Measurements from ENCODE around the gene HOXC6.

The HOXC6 gene

GRCh38 chr12:53990311-53991076 lies 37.7 kb upstream of the HOXC6 start:
- DNase-seq, result no peak

DNA sequence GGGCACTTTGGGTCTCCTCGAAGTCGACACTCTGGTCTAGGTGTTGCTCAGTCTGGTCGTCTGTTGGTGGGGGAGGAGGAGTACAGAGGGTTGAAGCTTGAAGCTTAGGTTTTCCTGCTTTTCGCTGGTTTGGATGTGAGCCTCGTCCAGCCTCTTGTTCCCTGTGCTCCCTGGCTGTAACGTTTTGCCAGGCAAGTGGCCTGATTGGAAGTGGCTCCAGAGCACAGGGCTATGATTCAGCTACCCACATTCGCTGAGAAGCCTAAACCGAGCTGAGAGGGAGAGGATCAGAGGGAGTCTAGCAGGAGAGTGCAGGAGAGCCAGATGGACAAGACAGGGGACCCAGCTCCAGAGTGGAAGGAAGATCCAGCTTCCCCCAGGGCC lies 37.2 kb upstream of the HOXC6 start:
- DNase-seq, result no peak

- no peak for DNase-seq
Measured at GRCh38 chr12:53992377-53992889, 35.8 kb upstream of the HOXC6 start.

DNA sequence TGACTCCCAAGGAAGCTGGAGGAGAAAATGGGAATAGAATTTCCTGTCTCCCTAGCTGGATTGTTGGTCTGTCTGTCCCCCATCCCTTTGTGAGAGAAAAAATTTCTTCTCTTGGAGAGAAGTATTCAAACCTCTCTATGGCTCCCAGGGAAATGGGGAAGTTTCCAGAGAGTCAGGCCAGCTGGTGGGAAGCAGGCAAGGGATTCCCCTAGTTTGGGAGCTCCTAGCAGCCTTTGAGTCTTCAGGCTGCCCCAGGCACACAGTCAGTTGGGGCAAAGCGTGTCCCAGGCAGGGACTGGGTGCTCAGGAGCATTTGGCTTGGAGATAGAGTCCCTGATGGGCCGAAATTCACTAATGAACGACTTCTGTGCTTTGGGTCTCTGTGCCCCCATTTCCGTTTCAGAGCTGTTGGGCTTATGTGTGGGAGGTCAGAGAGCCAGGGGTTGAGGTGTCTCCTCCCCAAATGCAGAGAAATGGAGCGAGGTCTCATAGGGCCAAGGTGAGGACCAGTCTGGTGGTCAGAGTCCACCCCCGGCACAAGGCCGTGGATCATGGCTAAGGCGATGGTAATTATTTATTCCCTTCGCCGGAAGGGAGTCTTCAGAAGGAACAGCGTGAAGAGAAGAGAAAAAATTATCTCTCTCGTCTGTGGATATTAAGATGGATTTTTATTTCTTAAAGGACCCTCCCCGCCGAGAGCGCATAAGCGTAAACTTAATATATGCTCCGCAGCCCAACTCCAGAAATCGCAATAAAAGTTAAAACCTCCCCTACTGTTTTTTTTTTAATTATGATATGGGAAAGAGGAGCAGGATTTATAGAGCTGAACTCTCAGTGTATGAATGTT lies 34.9 kb upstream of the HOXC6 start:
- DNase-seq, result no peak

GRCh38 chr12:53994009-53994263 lies 34.3 kb upstream of the HOXC6 start:
- no peak for DNase-seq

DNA sequence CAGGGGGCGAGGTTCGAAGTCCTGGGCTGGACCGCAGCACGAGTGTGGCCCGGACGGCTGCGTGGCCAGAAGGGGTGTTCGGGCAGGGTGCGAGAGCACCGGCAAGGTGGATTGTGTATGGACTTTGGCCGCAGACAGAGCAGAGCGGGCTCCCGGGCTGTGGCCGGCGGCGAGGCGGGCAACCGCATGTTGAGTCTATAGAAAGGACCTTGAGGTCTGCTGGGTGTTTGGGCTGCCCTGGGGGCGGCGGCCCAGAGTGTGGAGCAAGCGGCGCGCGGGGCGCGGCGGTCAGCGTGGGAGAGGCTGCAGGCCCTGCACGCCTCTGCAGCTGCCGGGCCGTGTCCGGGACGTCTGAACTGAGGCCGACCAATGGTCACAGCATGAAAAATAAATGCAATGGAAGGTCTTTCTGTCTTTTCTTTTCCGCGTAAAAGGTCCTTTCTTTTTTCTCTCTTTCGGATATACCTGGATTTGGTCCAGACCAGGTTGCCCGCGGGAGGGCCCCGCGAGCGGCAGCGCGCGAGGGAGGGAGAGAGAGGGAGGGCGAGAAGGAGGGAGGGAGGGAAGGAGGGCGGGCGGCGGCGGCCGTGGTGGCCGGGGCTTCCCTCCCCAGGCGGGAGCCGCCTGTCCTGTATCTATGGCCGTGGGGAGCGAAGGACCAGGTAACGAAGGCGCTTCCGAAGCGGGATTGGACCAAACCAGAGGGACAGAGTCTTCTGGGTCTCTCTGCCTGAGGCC lies 33.8 kb upstream of the HOXC6 start:
- no peak for DNase-seq

GRCh38 chr12:53995002-53995377 lies 33.2 kb upstream of the HOXC6 start:
- DNase-seq, result no peak

DNA sequence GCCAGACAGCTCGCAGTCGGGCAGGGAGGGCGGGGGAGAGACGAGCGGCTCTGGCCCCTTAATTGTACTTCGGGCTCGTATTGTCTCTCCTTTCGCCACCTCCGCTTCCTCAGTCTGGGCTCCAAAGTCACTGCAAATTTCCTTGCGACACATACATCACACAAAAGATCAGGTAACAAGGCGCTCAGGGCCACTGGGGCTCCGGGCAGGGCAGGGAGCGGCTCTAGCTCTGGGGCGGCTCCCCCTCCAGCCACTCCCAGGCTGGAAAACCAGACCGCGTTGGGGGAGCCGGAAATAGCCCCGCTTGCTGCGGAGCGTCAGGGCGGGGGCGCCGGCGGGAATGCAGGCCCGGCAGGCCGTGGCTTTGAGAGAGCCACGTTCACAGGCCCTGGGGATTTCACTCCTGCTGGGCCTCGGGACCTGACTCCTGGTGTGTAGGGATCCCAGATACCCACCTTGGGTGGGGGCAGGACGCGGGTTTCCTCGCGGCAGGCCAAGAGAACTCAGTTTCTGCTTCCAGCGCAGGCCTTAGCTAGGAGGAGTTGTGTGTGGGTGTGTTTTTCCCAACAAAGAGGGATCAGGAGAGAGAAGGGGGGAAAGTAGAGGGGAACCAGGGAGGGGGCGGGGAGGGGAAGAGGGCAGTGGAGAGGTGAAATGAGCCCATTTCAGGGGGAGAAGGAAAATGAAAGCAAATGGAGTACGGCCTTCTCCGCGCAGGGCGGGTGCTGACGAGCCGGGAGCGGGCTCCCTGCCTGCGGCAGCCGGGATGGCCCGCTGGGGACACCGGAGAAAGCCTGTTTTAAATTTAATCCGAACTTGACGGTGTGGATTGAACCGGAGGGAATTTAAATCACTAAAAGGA lies 32.6 kb upstream of the HOXC6 start:
- DNase-seq, result peak; percentile 46

DNA sequence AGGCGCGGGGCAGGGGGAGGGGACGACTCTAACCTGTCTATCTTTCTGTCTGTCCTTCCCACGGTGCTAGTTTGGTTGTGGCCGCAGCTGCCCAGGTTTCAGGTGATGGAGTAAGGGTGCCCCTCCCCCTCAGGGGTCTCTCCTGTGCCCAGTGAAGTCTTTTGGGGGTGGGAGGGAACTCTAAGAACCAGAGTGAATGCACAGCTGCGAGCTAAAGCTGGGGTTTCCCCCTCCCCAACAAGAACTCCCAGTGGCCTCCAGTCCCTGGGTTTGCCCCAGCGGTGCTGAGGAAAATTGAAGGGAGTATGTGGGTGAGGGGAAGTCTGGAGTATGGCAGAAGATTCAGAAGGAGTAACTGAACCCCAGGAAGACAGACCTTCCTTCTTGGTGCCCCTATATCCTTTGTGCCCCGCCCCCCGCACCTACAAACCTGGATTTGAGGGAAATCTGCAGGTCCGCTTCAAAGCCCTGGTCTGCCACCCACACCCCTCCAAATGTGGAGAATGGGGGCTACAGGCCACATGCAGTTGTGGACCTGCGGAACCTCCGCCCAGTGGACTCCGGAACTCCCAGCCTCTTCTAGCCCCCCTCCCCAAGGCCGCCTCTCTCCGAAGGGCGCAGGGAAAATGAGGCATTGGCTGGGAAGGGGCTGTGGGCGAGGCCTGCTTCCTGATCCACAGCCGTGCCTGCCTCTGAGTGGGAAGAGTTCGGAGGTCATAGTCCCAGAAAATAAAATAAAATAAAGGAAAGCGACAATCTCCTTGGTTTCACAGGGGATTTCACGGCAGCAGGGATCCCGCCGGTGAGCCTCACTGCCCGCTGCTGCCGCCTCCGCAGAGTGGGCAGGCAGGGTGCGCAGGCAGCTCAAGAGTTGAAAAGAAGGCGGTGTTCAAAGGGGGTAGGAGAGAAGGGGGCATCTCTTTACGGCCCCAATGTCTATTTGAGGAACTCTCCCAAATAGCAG lies 31.7 kb upstream of the HOXC6 start:
- DNase-seq, result no peak

DNA sequence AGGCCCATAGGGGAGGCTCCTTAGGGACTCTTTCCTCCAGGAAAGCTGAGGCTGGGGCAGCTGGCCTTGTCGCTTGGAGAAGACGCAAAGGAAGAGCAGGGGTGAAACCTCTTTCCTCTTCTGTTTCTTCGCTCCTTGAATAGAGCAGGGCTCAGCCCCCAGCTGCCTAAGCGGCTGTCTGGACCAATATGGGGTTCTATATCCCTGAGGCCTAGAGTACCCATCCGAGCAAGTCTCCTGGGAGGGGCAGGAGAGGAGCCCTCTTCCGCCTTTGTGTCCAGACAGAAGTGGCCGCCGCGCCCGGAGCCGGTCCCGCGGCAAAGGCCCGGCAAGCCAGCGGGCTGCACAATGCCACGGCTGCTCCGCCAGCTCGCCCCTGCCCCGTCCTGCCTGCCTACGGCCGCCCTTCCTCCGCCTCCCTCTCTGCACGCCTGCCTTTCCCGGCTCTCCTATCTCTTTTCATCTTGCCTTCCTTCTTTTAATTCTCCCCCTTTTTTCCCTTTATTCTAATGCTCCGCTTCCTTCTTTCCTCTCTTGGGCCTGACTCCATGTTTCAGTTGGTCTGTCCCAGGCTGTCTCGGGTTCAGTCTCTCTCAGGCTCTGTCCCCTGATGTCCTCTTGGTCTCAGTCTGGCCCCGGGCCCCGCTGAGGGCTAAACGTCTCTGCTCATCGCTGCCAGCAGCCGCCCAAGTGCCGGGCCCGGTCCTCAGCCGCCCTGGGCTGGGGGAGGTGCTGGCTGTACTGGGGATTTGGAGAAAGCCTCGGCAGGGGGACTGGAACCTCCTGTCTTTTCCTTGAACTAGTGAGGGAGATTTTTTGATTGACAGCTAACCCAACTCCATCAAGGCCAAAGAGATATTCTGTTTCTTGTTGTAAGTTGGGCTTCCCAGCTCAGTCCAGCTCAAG lies 30.8 kb upstream of the HOXC6 start:
- DNase-seq, result no peak

DNA sequence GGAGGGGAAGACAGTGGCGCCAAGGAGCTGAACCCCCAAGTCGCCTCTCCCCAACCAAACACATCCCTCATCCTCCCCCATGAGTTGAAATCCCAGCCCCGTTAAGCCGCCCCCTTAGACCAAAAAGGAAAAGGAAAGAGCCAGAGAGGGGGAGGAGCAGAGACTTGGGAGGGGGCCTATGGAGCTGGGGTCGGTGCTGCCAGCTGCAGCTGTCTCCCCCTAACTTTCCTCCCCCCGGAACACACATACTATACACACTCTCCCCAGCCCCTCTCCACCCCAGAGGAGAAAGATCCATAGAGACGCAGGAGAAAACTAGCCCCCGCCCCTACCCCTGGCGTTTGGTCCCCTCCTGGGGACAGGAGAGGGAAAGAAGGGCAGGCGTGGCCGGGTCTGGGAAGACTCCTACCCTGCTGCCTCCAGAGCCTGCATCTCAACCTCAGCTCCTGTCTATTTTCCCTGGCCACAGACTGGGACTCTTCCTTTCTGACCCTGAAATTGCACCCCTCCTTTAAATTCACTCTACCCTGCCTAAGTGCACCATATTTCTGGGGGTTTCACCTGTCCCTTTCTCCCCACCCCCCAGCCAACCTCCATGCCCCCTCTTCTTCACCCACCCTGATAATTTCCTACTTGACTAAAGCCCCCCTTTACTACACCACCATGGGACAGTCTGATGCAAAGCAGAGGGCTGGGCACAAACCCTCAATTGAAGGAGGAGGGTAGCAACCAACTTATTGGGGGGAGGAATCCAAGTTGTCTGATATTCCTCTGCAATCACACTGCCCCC lies 29.9 kb upstream of the HOXC6 start:
- DNase-seq, result no peak

- no peak for DNase-seq
Measured at GRCh38 chr12:53998900-53999236, 29.4 kb upstream of the HOXC6 start.

DNA sequence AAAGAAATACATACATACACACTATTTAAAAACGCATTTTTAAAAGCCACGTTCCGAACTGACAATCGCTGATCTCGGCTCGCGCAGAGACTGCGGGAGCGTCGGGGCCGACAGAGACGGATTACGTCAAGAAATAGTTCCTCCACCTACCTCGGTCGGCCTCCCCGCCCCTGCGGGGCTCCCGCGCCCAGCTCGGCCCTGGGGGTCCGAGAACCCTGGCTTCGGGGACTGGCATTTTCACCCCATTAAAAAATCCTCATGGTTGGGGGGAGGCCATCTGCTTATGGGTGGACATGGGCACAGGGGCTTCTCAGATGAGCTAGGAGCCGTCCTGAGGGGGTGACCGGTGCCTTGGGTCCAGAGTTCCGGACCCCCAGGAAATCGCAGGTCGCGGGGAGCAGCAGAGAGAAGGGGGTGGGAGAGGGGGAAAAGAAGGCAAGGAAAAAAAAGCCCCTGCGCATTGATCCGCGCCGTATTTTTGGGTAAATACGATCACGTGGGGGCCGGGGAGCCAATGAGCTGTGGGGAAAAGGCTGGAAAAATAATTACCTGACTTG lies 28.6 kb upstream of the HOXC6 start:
- no peak for DNase-seq

DNA sequence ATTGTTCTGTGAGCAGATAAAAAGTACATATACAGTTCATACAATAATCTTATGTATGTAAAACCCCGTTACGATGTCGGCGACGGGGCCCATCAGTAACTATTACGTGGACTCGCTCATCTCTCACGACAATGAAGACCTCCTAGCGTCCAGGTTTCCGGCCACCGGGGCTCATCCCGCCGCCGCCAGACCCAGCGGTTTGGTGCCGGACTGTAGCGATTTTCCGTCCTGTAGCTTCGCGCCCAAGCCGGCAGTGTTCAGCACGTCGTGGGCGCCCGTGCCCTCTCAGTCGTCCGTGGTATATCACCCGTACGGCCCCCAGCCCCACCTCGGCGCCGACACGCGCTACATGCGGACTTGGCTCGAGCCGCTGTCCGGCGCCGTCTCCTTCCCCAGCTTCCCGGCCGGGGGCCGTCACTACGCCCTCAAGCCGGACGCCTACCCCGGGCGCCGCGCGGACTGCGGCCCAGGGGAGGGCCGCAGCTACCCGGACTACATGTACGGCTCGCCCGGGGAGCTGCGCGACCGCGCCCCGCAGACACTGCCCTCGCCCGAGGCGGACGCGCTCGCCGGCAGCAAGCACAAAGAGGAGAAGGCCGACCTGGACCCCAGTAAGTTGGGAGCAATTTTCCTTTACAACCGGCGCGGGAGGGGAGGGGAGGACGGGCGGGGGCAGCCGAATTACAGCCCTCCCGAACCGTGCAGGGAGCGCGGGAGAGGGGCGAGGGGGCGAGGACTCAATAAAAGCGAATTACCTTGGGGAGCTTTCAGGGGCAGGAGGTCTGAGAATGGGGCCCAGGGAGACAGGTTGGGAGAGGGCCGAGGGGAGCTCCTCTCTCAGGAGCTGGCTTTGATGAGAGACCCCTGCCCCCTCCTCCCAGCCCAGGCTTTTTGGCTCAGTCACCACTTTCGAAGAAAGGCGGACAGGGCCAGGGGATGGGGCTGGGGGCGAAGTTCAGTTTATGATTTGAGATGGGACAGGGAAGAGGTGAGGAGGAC lies 27.8 kb upstream of the HOXC6 start, which contains the start of gene HOXC9:
Gene HOXC9, plus strand, starts transcription at position 46 of the 999 bp plus-strand sequence. Its CDS starts 28 bp downstream, at position 74.
- DNase-seq, result no peak

DNA sequence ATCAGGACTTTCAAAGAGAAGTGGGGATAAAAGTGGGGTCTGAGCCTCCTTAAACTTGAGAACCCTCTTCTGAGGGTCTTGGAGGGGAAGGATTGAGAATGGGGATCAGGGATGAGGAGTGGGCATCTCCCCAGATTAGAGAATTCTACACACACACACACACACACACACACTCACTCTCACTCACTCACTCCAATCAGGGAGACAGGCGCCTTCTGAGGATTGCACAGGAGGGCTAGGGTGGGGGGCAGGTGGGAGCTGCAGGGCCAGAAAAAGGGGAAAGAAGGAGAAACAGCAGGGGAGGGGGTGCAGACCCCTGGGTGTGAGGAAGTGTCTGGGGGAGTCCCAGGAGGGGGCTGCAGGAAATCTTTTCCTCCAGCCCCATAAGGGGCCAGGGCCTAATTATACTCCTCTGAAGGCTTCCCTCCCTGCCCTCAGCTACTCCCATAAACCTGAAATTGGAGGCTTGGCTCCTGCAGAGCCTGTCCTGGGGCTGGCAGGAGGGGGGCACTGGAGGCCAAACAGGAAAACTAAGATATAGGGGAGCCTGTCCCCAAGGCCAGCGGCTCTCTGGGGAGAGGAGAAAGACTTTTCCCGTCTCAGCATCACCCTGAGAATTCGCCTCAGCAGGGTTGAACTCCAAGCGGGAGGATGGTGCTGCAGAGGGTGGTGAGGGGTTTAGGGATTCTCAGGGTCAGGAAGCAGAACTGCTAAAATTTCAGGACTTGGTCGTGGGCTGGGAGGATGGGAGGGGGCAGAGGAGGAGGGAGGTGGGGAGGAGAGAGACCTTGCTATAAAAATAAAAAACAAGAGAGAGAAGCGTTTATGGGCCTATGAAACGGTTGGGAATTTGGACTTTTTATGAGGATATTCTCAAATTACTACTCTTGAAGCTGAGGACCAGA lies 26.7 kb upstream of the HOXC6 start:
- no peak for DNase-seq

- no peak for DNase-seq
Measured at GRCh38 chr12:54002278-54002914, 25.8 kb upstream of the HOXC6 start.

Data from NCI-H1417 treated with DMSO at 0.1 percent for 48 hours (cell line).